IPS-20b (cell line): Measurements from ENCODE around the gene MAP1LC3B2.

Source experiments
- H3K27ac ChIP-seq: one replicate; pipeline ENCODE4 v1.5.1; 2013; ENCODE audit warnings: low read length
- H3K27me3 ChIP-seq: 2 replicates; pipeline ENCODE4 v1.6.1; 2013; ENCODE audit warnings: mild to moderate bottlenecking, low read length, inconsistent platforms; ENCODE audit not compliant: insufficient read depth
- H3K36me3 ChIP-seq: 2 replicates; pipeline ENCODE4 v1.6.1; 2013; ENCODE audit warnings: low read depth, mild to moderate bottlenecking, inconsistent platforms, low read length, moderate library complexity; ENCODE audit not compliant: insufficient read depth
- H3K4me1 ChIP-seq: 2 replicates; pipeline ENCODE4 v1.6.1; 2013; ENCODE audit warnings: mild to moderate bottlenecking, control low read depth, inconsistent platforms, low read length, moderate library complexity; ENCODE audit not compliant: insufficient read depth
- H3K4me3 ChIP-seq: 2 replicates; pipeline ENCODE4 v1.5.1; 2013; ENCODE audit warnings: mild to moderate bottlenecking, low read length, inconsistent platforms
- H3K9ac ChIP-seq: 2 replicates; pipeline ENCODE4 v1.6.1; 2013; ENCODE audit warnings: low read depth, mild to moderate bottlenecking, inconsistent platforms, low read length, moderate library complexity
- H3K9me3 ChIP-seq: 2 replicates; pipeline ENCODE4 v1.6.1; 2013; ENCODE audit warnings: mild to moderate bottlenecking, low read depth, low read length, inconsistent platforms; ENCODE audit not compliant: insufficient read depth

The MAP1LC3B2 gene

GRCh38 chr12:116610971-116611541, 51.9 kb downstream of the MAP1LC3B2 start:
- Histone ChIP-seq H3K4me1 (peaks cover 4% of the 10 kb centered on the region; the same call in 1 of the 2 replicates), H3K9ac (no peak overlapping the region), H3K27me3 (no peaks in the 10 kb centered on the region), H3K9me3 (no peaks in the 10 kb centered on the region), H3K36me3 (no peaks in the 10 kb centered on the region), H3K27ac (no peak overlapping the region), H3K4me3 (no peak overlapping the region)

GRCh38 chr12:116612436-116612835, 53.3 kb downstream of the MAP1LC3B2 start:
- H3K4me3 ChIP-seq: no peak overlapping the region
- H3K36me3 ChIP-seq: no peaks in the 10 kb centered on the region
- no peak overlapping the region for H3K9ac ChIP-seq
- H3K27ac ChIP-seq: no peak overlapping the region
- H3K9me3 ChIP-seq: no peaks in the 10 kb centered on the region
- H3K4me1 ChIP-seq: peaks cover 4% of the 10 kb centered on the region; the same call in 1 of the 2 replicates
- H3K27me3 ChIP-seq: no peaks in the 10 kb centered on the region

- Histone ChIP-seq H3K27me3 (no peaks in the 10 kb centered on the region), H3K9me3 (no peaks in the 10 kb centered on the region), H3K4me3 (no peak overlapping the region), H3K9ac (no peak overlapping the region), H3K36me3 (no peaks in the 10 kb centered on the region), H3K27ac (no peak overlapping the region), H3K4me1 (peaks cover 4% of the 10 kb centered on the region; the same call in 1 of the 2 replicates)
These were observed 54.1 kb downstream of the MAP1LC3B2 start for GRCh38 chr12:116613256-116613655.

GRCh38 chr12:116614194-116614915, 55.2 kb downstream of the MAP1LC3B2 start:
- Histone ChIP-seq H3K9me3 (no peaks in the 10 kb centered on the region), H3K9ac (no peak overlapping the region), H3K4me3 (no peak overlapping the region), H3K27me3 (no peaks in the 10 kb centered on the region), H3K4me1 (peaks cover 4% of the 10 kb centered on the region; the same call in 1 of the 2 replicates), H3K36me3 (no peaks in the 10 kb centered on the region), H3K27ac (no peak overlapping the region)

- no peaks in the 10 kb centered on the region for H3K27me3 ChIP-seq
- H3K27ac ChIP-seq: no peak overlapping the region
- no peak overlapping the region; the same call in 1 of the 2 replicates for H3K9ac ChIP-seq
- peaks cover 6% of the 10 kb centered on the region; the same call in 1 of the 2 replicates for H3K4me1 ChIP-seq
- H3K36me3 ChIP-seq: no peaks in the 10 kb centered on the region
- no peak overlapping the region for H3K4me3 ChIP-seq
- H3K9me3 ChIP-seq: no peaks in the 10 kb centered on the region
These were observed 56.1 kb downstream of the MAP1LC3B2 start for GRCh38 chr12:116615141-116615861.

- no peak overlapping the region for H3K4me3 ChIP-seq
- no peak overlapping the region for H3K9ac ChIP-seq
- H3K9me3 ChIP-seq: no peaks in the 10 kb centered on the region
- H3K27ac ChIP-seq: no peak overlapping the region
- H3K36me3 ChIP-seq: no peaks in the 10 kb centered on the region
- peaks cover 8% of the 10 kb centered on the region; the same call in 1 of the 2 replicates for H3K4me1 ChIP-seq
- no peaks in the 10 kb centered on the region for H3K27me3 ChIP-seq
These were observed 57.5 kb downstream of the MAP1LC3B2 start for GRCh38 chr12:116616536-116617248.

GRCh38 chr12:116619246-116619645, 60.1 kb downstream of the MAP1LC3B2 start:
- H3K4me1 ChIP-seq: peaks cover 8% of the 10 kb centered on the region; the same call in 1 of the 2 replicates
- H3K9ac ChIP-seq: no peak overlapping the region
- no peak overlapping the region for H3K4me3 ChIP-seq
- H3K27me3 ChIP-seq: no peaks in the 10 kb centered on the region
- H3K36me3 ChIP-seq: no peaks in the 10 kb centered on the region
- peaks cover 10% of the 10 kb centered on the region for H3K9me3 ChIP-seq
- no peak overlapping the region for H3K27ac ChIP-seq

- no peak overlapping the region for H3K27ac ChIP-seq
- H3K4me3 ChIP-seq: no peak overlapping the region
- H3K27me3 ChIP-seq: no peaks in the 10 kb centered on the region
- peaks cover 10% of the 10 kb centered on the region for H3K9me3 ChIP-seq
- H3K36me3 ChIP-seq: no peaks in the 10 kb centered on the region
- peaks cover 8% of the 10 kb centered on the region; the same call in 1 of the 2 replicates for H3K4me1 ChIP-seq
- H3K9ac ChIP-seq: no peak overlapping the region
These were observed 60.9 kb downstream of the MAP1LC3B2 start for GRCh38 chr12:116620124-116620491.

GRCh38 chr12:116620492-116621191, 61.5 kb downstream of the MAP1LC3B2 start:
- Histone ChIP-seq H3K9ac (no peak overlapping the region), H3K36me3 (no peaks in the 10 kb centered on the region), H3K27me3 (no peaks in the 10 kb centered on the region), H3K9me3 (peaks cover 10% of the 10 kb centered on the region), H3K4me3 (no peak overlapping the region), H3K4me1 (peaks cover 8% of the 10 kb centered on the region; the same call in 1 of the 2 replicates), H3K27ac (no peak overlapping the region)

GRCh38 chr12:116621194-116621593, 62.0 kb downstream of the MAP1LC3B2 start:
- Histone ChIP-seq H3K27ac (no peak overlapping the region), H3K4me1 (peaks cover 4% of the 10 kb centered on the region; the same call in 1 of the 2 replicates), H3K9me3 (peaks cover 10% of the 10 kb centered on the region), H3K27me3 (no peaks in the 10 kb centered on the region), H3K4me3 (no peak overlapping the region), H3K9ac (no peak overlapping the region), H3K36me3 (no peaks in the 10 kb centered on the region)

GRCh38 chr12:116624516-116624915, 65.3 kb downstream of the MAP1LC3B2 start:
- no peak overlapping the region for H3K4me3 ChIP-seq
- no peak overlapping the region for H3K27ac ChIP-seq
- H3K9me3 ChIP-seq: peaks cover 10% of the 10 kb centered on the region
- H3K4me1 ChIP-seq: 0 out of 2 replicates have a peak, but pooled peaks cover 4% of the 10 kb centered on the region
- H3K9ac ChIP-seq: no peak overlapping the region
- no peaks in the 10 kb centered on the region for H3K36me3 ChIP-seq
- no peaks in the 10 kb centered on the region for H3K27me3 ChIP-seq
